ENCODE data around the gene FAM117A.

DNA sequence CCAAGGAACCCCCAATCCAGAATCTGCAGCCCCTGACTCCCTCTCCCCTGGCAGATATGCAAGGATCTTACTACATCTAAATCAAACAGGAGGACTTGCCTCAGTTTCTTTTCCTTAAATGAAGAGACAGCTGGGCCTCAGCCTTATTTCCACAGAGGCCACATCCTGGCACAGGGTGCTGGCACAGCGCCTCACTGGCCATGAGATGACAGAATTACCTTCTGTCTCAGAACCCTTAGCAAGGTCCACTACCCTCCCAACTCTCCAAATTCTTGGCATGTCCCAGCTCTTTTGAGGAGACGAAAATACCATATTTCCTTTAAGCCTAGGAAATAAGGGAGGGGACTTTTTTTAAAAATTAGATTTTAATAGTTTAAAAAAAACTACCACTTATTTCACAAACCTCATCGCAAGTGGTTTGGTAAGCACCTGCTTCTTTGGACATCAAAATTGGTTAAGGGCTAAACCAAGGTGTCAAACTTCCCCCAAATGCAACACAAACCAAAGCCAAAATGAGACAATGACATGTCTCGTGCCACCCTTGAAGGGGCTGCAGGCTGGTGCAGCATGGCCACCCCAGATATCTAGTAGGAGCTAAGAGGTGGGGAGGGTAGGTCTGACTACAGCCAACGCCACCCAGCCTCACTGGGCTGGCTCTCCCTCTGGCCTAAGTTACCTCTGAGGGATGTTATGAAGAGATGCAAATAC lies 25.3 kb downstream of the FAM117A start:
- TF ChIP-seq POLR2A (IDR thresholded peaks at IDR 0.05) (no peak), POLR2AphosphoS5 (IDR thresholded peaks at IDR 0.05) (no peak)
- TF ChIP-seq, protein P1, sequence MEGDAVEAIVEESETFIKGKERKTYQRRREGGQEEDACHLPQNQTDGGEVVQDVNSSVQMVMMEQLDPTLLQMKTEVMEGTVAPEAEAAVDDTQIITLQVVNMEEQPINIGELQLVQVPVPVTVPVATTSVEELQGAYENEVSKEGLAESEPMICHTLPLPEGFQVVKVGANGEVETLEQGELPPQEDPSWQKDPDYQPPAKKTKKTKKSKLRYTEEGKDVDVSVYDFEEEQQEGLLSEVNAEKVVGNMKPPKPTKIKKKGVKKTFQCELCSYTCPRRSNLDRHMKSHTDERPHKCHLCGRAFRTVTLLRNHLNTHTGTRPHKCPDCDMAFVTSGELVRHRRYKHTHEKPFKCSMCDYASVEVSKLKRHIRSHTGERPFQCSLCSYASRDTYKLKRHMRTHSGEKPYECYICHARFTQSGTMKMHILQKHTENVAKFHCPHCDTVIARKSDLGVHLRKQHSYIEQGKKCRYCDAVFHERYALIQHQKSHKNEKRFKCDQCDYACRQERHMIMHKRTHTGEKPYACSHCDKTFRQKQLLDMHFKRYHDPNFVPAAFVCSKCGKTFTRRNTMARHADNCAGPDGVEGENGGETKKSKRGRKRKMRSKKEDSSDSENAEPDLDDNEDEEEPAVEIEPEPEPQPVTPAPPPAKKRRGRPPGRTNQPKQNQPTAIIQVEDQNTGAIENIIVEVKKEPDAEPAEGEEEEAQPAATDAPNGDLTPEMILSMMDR (IDR thresholded peaks at IDR 0.05): no peak
